PC-3 (cell line): Measurements from ENCODE around the gene SH3RF3.

Source experiments
- CTCF ChIP-seq: fragments of 300-600 bp; sonication (generic); conservative IDR thresholded peaks from 2 replicates; pipeline ENCODE4 v1.5.1; 2017; ENCODE audit warnings: antibody characterized with exemption, low read depth, mild to moderate bottlenecking, low read length
- EZH2 ChIP-seq: fragments of 300-600 bp; sonication (generic); IDR thresholded peaks from one replicate; pipeline ENCODE4 v1.6.1; 2017; ENCODE audit warnings: antibody characterized with exemption, mild to moderate bottlenecking, low read length; ENCODE audit not compliant: unreplicated experiment
- EZH2phosphoT487 ChIP-seq: fragments of 300-600 bp; sonication (generic); IDR thresholded peaks from 2 replicates; pipeline ENCODE4 v1.6.1; 2018; ENCODE audit warnings: mild to moderate bottlenecking, antibody characterized with exemption, low read length, borderline replicate concordance

- TF ChIP-seq EZH2: no peak
- TF ChIP-seq CTCF: no peak
- TF ChIP-seq EZH2phosphoT487: no peak
Measured at GRCh38 chr2:109372171-109372568, 243.2 kb downstream of the SH3RF3 start.
